Activated naive CD4-positive, alpha-beta T cell treated with anti-CD3 and anti-CD28 coated beads, Interleukin-2, amount 50 U/mL, for 16 hours (primary cell): ENCODE measurements around the gene KLHL29.

Source experiments
- DNase-seq: peaks from one replicate; pipeline ENCODE4 v3.0.0-alpha.2; 2020

Gene KLHL29

GRCh38 chr2:23557455-23557854 lies 172.5 kb downstream of the KLHL29 start:
- no peak for DNase-seq

- DNase-seq: no peak
Observed at GRCh38 chr2:23559561-23560239, 174.7 kb downstream of the KLHL29 start.

GRCh38 chr2:23561088-23561487 lies 176.1 kb downstream of the KLHL29 start:
- DNase-seq: no peak

- DNase-seq: no peak
Observed at GRCh38 chr2:23561544-23561943, 176.6 kb downstream of the KLHL29 start.

- no peak for DNase-seq
Observed at GRCh38 chr2:23562143-23562542, 177.2 kb downstream of the KLHL29 start.

- no peak for DNase-seq
Observed at GRCh38 chr2:23563151-23563550, 178.2 kb downstream of the KLHL29 start.

- DNase-seq: no peak
Observed at GRCh38 chr2:23563673-23564614, 179.0 kb downstream of the KLHL29 start.

GRCh38 chr2:23564615-23564960 lies 179.6 kb downstream of the KLHL29 start:
- DNase-seq: no peak

- no peak for DNase-seq
Observed at GRCh38 chr2:23565374-23565773, 180.4 kb downstream of the KLHL29 start.

- no peak for DNase-seq
Observed at GRCh38 chr2:23565814-23566213, 180.8 kb downstream of the KLHL29 start.

- peak; percentile 23 for DNase-seq
Observed at GRCh38 chr2:23566241-23567142, 181.5 kb downstream of the KLHL29 start.

GRCh38 chr2:23567161-23567756 lies 182.3 kb downstream of the KLHL29 start:
- DNase-seq: no peak

- no peak for DNase-seq
Observed at GRCh38 chr2:23568211-23568610, 183.2 kb downstream of the KLHL29 start.

- no peak for DNase-seq
Observed at GRCh38 chr2:23568626-23569190, 183.7 kb downstream of the KLHL29 start.

- DNase-seq: no peak
Observed at GRCh38 chr2:23569761-23570365, 184.9 kb downstream of the KLHL29 start.

GRCh38 chr2:23571085-23571484 lies 186.1 kb downstream of the KLHL29 start:
- no peak for DNase-seq

GRCh38 chr2:23571527-23572282 lies 186.7 kb downstream of the KLHL29 start:
- no peak for DNase-seq

GRCh38 chr2:23574919-23575654 lies 190.1 kb downstream of the KLHL29 start:
- no peak for DNase-seq

- DNase-seq: no peak
Observed at GRCh38 chr2:23578964-23579671, 194.1 kb downstream of the KLHL29 start.

GRCh38 chr2:23579674-23580073 lies 194.7 kb downstream of the KLHL29 start:
- no peak for DNase-seq
